ENCODE measurements around the gene TTC9. TPM values are rescaled to one million over a fixed set of nuclear protein-coding genes. Genes with fewer than 3 reads are reported as not detected.
A peak's percentile ranks its signal among the peaks of the same experiment; 100 is the strongest.

TTC9 gene
- total RNA-seq, 3 donors from 2014 or later (not counting 1 experiment from before 2014, with no cell fraction given) = 2.4 to 5.6 (median 3.8) TPM

GRCh38 chr14:70662080-70662479 is 20.4 kb downstream of the TTC9 start:
- Mint-ChIP-seq H3K4me3 (no peak overlapping the region), H3K9me3 (no peaks in the 10 kb centered on the region), H3K4me1 (peaks cover 9 to 40% of the 10 kb centered on the region in 2 donors), H3K36me3 (no peaks in the 10 kb centered on the region), H3K27me3 (ENCODE audit: low read depth in 2 of 2) (no peaks in the 10 kb centered on the region), H3K27ac (peak overlapping the region in 1 of 2 donors; percentile 55)
- peak overlapping the region; percentile 46 for H3K27ac ChIP-seq (ENCODE audit: low read length)
- DNase-seq (no peak), ATAC-seq (no peak)
- H3K4me3 ChIP-seq (ENCODE audit: low read length) = no peak overlapping the region
- H3K9me3 ChIP-seq (ENCODE audit: control insufficient read depth, insufficient read depth, low read length) = no peaks in the 10 kb centered on the region
- H3K36me3 ChIP-seq (ENCODE audit: control insufficient read depth, insufficient read depth, low read length) = no peaks in the 10 kb centered on the region
- H3K4me1 ChIP-seq (ENCODE audit: control insufficient read depth, insufficient read depth, low read length) = peaks cover 28% of the 10 kb centered on the region
- intact Hi-C loops (cut with micrococcal nuclease) = no loop called here
- H3K27me3 ChIP-seq (ENCODE audit: control insufficient read depth, insufficient read depth, low read length) = no peaks in the 10 kb centered on the region
- no peak for TF ChIP-seq CTCF (IDR thresholded peaks at IDR 0.05)

- WGBS (ENCODE audit: insufficient coverage) = 89% methylated on average over 4 of the region's 4 CpGs
- H3K9me3 Mint-ChIP-seq = no peaks in the 10 kb centered on the region
- H3K36me3 Mint-ChIP-seq = no peaks in the 10 kb centered on the region
- Histone ChIP-seq H3K4me1 (ENCODE audit: control insufficient read depth, insufficient read depth, low read length) (peaks cover 28% of the 10 kb centered on the region), H3K36me3 (ENCODE audit: control insufficient read depth, insufficient read depth, low read length) (no peaks in the 10 kb centered on the region), H3K9me3 (ENCODE audit: control insufficient read depth, insufficient read depth, low read length) (no peaks in the 10 kb centered on the region), H3K27ac (ENCODE audit: low read length) (no peak overlapping the region), H3K27me3 (ENCODE audit: control insufficient read depth, insufficient read depth, low read length) (no peaks in the 10 kb centered on the region), H3K4me3 (ENCODE audit: low read length) (no peak overlapping the region)
- intact Hi-C loops (cut with micrococcal nuclease) = no loop called here
- no peak overlapping the region for H3K4me3 Mint-ChIP-seq
- no peaks in the 10 kb centered on the region for H3K27me3 Mint-ChIP-seq (ENCODE audit: low read depth in 2 of 2)
- H3K27ac Mint-ChIP-seq = peak overlapping the region in 1 of 2 donors; percentile 36
- ATAC-seq = no peak
- DNase-seq = no peak
- H3K4me1 Mint-ChIP-seq = peaks cover 9 to 42% of the 10 kb centered on the region in 2 donors
- no peak for TF ChIP-seq CTCF (IDR thresholded peaks at IDR 0.05)
These were observed 21.1 kb downstream of the TTC9 start for GRCh38 chr14:70662816-70663215.

- Histone ChIP-seq H3K4me1 (ENCODE audit: control insufficient read depth, insufficient read depth, low read length) (peaks cover 25% of the 10 kb centered on the region), H3K9me3 (ENCODE audit: control insufficient read depth, insufficient read depth, low read length) (no peaks in the 10 kb centered on the region), H3K4me3 (ENCODE audit: low read length) (no peak overlapping the region), H3K27ac (ENCODE audit: low read length) (no peak overlapping the region), H3K27me3 (ENCODE audit: control insufficient read depth, insufficient read depth, low read length) (no peaks in the 10 kb centered on the region), H3K36me3 (ENCODE audit: control insufficient read depth, insufficient read depth, low read length) (no peaks in the 10 kb centered on the region)
- Mint-ChIP-seq H3K4me3 (no peak overlapping the region), H3K4me1 (peaks cover 9 to 39% of the 10 kb centered on the region in 2 donors), H3K27me3 (ENCODE audit: low read depth in 2 of 2) (no peaks in the 10 kb centered on the region), H3K9me3 (no peaks in the 10 kb centered on the region), H3K27ac (no peak overlapping the region), H3K36me3 (no peaks in the 10 kb centered on the region)
- TF ChIP-seq CTCF (IDR thresholded peaks at IDR 0.05) = no peak
- WGBS (ENCODE audit: insufficient coverage) = 78% methylated on average over 4 of the region's 4 CpGs
- DNase-seq (no peak), ATAC-seq (no peak)
- intact Hi-C loops (cut with micrococcal nuclease) = no loop called here
These were observed 22.0 kb downstream of the TTC9 start for GRCh38 chr14:70663707-70664179.
